ENCODE results near the gene SLC28A3. TPM values are rescaled to one million over a fixed set of nuclear protein-coding genes. Genes with fewer than 3 reads are reported as not detected.

SLC28A3 gene
- total and polyA plus RNA-seq, 2 experiments from 2014 or later: not detected

DNA sequence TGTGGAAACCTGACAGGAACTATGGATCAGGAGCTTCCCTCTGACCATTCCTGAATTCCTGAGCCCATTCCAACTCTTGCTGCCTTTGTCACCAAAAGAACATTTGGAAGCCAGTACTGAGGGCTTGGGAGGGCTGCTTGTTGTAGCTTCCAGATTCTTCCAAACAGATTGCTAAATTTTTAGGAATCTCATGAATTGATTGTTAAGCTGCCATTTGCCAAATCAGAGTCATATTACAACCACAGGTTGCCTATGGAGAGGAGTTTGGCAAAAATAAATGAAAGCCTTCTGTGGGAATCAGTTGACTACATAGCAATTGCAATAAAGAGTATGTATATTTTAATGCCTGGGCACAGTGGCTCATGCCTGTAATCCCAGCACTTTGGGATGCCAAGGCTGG, 39.2 kb upstream of the SLC28A3 start:
- Mint-ChIP-seq H3K4me1 (no peaks in the 10 kb centered on the region), H3K4me3 (no peak overlapping the region), H3K9me3 (peaks cover 3% of the 10 kb centered on the region; the same call in 1 of the 3 replicates), H3K36me3 (ENCODE audit: low read depth) (no peaks in the 10 kb centered on the region), H3K27me3 (ENCODE audit: insufficient read depth, low read depth, poor library complexity) (peaks cover 2% of the 10 kb centered on the region), H3K27ac (no peak overlapping the region)
- ATAC-seq (no peak), DNase-seq (ENCODE audit: low spot score) (no peak)
- TF ChIP-seq ZNF114 (CRISPR knock-in tag; IDR thresholded peaks at IDR 0.05): no peak
- TF ChIP-seq ZNF331 (CRISPR knock-in tag; IDR thresholded peaks at IDR 0.05; ENCODE audit: low read depth): no peak
- TF ChIP-seq, protein P1, sequence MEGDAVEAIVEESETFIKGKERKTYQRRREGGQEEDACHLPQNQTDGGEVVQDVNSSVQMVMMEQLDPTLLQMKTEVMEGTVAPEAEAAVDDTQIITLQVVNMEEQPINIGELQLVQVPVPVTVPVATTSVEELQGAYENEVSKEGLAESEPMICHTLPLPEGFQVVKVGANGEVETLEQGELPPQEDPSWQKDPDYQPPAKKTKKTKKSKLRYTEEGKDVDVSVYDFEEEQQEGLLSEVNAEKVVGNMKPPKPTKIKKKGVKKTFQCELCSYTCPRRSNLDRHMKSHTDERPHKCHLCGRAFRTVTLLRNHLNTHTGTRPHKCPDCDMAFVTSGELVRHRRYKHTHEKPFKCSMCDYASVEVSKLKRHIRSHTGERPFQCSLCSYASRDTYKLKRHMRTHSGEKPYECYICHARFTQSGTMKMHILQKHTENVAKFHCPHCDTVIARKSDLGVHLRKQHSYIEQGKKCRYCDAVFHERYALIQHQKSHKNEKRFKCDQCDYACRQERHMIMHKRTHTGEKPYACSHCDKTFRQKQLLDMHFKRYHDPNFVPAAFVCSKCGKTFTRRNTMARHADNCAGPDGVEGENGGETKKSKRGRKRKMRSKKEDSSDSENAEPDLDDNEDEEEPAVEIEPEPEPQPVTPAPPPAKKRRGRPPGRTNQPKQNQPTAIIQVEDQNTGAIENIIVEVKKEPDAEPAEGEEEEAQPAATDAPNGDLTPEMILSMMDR (conservative IDR thresholded peaks at IDR 0.05; ENCODE audit: low read depth in 2 of 2): no peak
- TF ChIP-seq, protein P2, sequence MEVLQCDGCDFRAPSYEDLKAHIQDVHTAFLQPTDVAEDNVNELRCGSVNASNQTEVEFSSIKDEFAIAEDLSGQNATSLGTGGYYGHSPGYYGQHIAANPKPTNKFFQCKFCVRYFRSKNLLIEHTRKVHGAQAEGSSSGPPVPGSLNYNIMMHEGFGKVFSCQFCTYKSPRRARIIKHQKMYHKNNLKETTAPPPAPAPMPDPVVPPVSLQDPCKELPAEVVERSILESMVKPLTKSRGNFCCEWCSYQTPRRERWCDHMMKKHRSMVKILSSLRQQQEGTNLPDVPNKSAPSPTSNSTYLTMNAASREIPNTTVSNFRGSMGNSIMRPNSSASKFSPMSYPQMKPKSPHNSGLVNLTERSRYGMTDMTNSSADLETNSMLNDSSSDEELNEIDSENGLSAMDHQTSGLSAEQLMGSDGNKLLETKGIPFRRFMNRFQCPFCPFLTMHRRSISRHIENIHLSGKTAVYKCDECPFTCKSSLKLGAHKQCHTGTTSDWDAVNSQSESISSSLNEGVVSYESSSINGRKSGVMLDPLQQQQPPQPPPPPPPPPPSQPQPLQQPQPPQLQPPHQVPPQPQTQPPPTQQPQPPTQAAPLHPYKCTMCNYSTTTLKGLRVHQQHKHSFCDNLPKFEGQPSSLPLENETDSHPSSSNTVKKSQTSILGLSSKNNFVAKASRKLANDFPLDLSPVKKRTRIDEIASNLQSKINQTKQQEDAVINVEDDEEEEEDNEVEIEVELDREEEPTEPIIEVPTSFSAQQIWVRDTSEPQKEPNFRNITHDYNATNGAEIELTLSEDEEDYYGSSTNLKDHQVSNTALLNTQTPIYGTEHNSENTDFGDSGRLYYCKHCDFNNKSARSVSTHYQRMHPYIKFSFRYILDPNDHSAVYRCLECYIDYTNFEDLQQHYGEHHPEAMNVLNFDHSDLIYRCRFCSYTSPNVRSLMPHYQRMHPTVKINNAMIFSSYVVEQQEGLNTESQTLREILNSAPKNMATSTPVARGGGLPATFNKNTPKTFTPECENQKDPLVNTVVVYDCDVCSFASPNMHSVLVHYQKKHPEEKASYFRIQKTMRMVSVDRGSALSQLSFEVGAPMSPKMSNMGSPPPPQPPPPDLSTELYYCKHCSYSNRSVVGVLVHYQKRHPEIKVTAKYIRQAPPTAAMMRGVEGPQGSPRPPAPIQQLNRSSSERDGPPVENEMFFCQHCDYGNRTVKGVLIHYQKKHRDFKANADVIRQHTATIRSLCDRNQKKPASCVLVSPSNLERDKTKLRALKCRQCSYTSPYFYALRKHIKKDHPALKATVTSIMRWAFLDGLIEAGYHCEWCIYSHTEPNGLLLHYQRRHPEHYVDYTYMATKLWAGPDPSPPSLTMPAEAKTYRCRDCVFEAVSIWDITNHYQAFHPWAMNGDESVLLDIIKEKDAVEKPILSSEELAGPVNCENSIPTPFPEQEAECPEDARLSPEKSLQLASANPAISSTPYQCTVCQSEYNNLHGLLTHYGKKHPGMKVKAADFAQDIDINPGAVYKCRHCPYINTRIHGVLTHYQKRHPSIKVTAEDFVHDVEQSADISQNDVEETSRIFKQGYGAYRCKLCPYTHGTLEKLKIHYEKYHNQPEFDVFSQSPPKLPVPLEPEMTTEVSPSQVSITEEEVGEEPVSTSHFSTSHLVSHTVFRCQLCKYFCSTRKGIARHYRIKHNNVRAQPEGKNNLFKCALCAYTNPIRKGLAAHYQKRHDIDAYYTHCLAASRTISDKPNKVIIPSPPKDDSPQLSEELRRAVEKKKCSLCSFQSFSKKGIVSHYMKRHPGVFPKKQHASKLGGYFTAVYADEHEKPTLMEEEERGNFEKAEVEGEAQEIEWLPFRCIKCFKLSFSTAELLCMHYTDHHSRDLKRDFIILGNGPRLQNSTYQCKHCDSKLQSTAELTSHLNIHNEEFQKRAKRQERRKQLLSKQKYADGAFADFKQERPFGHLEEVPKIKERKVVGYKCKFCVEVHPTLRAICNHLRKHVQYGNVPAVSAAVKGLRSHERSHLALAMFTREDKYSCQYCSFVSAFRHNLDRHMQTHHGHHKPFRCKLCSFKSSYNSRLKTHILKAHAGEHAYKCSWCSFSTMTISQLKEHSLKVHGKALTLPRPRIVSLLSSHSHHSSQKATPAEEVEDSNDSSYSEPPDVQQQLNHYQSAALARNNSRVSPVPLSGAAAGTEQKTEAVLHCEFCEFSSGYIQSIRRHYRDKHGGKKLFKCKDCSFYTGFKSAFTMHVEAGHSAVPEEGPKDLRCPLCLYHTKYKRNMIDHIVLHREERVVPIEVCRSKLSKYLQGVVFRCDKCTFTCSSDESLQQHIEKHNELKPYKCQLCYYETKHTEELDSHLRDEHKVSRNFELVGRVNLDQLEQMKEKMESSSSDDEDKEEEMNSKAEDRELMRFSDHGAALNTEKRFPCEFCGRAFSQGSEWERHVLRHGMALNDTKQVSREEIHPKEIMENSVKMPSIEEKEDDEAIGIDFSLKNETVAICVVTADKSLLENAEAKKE (CRISPR knock-in tag; IDR thresholded peaks at IDR 0.05): no peak
- TF ChIP-seq, protein P3, sequence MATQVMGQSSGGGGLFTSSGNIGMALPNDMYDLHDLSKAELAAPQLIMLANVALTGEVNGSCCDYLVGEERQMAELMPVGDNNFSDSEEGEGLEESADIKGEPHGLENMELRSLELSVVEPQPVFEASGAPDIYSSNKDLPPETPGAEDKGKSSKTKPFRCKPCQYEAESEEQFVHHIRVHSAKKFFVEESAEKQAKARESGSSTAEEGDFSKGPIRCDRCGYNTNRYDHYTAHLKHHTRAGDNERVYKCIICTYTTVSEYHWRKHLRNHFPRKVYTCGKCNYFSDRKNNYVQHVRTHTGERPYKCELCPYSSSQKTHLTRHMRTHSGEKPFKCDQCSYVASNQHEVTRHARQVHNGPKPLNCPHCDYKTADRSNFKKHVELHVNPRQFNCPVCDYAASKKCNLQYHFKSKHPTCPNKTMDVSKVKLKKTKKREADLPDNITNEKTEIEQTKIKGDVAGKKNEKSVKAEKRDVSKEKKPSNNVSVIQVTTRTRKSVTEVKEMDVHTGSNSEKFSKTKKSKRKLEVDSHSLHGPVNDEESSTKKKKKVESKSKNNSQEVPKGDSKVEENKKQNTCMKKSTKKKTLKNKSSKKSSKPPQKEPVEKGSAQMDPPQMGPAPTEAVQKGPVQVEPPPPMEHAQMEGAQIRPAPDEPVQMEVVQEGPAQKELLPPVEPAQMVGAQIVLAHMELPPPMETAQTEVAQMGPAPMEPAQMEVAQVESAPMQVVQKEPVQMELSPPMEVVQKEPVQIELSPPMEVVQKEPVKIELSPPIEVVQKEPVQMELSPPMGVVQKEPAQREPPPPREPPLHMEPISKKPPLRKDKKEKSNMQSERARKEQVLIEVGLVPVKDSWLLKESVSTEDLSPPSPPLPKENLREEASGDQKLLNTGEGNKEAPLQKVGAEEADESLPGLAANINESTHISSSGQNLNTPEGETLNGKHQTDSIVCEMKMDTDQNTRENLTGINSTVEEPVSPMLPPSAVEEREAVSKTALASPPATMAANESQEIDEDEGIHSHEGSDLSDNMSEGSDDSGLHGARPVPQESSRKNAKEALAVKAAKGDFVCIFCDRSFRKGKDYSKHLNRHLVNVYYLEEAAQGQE (IDR thresholded peaks at IDR 0.05; ENCODE audit: unreplicated experiment): no peak
- TF ChIP-seq, protein P4, sequence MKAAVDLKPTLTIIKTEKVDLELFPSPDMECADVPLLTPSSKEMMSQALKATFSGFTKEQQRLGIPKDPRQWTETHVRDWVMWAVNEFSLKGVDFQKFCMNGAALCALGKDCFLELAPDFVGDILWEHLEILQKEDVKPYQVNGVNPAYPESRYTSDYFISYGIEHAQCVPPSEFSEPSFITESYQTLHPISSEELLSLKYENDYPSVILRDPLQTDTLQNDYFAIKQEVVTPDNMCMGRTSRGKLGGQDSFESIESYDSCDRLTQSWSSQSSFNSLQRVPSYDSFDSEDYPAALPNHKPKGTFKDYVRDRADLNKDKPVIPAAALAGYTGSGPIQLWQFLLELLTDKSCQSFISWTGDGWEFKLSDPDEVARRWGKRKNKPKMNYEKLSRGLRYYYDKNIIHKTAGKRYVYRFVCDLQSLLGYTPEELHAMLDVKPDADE (IDR thresholded peaks at IDR 0.05): no peak
- no peak for TF ChIP-seq EZH2phosphoT487 (IDR thresholded peaks at IDR 0.05; ENCODE audit: unreplicated experiment)
- no peak for TF ChIP-seq STAT1 (IDR thresholded peaks at IDR 0.05; ENCODE audit: unreplicated experiment)
- no peak for TF ChIP-seq EZH2 (IDR thresholded peaks at IDR 0.05; ENCODE audit: low read depth, unreplicated experiment)
- no peak for TF ChIP-seq CREB1 (CRISPR knock-in tag; IDR thresholded peaks at IDR 0.05; ENCODE audit: low read depth)
- TF ChIP-seq JUNB (IDR thresholded peaks at IDR 0.05; ENCODE audit: unreplicated experiment): no peak
- no peak for TF ChIP-seq POLR2AphosphoS5 (IDR thresholded peaks at IDR 0.05; ENCODE audit: low read depth)
- no peak for TF ChIP-seq NANOG (IDR thresholded peaks at IDR 0.05; ENCODE audit: borderline replicate concordance)
- H3K4me2 ChIP-seq: no peak overlapping the region
- no peaks in the 10 kb centered on the region for H3F3A ChIP-seq (replicated peaks; ENCODE audit: low read depth)
- no peak overlapping the region for H3K4me3 ChIP-seq
- H4K20me1 ChIP-seq (replicated peaks; ENCODE audit: insufficient read depth): no peaks in the 10 kb centered on the region
- peak overlapping the region; percentile 24 for H2AFZ ChIP-seq
- H3K9me2 ChIP-seq (ENCODE audit: insufficient read depth): 0 out of 2 replicates have a peak, but pooled peaks cover 3% of the 10 kb centered on the region
- H3K79me2 ChIP-seq (replicated peaks; ENCODE audit: insufficient read depth): no peaks in the 10 kb centered on the region
- no peaks in the 10 kb centered on the region for H3K27me3 ChIP-seq (ENCODE audit: insufficient read depth)
- no peaks in the 10 kb centered on the region for H3K4me1 ChIP-seq (ENCODE audit: insufficient read depth)
- H3K27ac ChIP-seq (ENCODE audit: low read depth): no peak overlapping the region
- H3K36me3 ChIP-seq (ENCODE audit: insufficient read depth): no peaks in the 10 kb centered on the region

Data from GM23338 (cell line).